Muscle layer of duodenum (tissue), 2 donors: ENCODE results near the gene VPS29.
"Not testable (repeated sequence)": the region's sequence is repeated elsewhere in the genome, so short reads cannot be mapped to it uniquely, and the experiment has no call there.

ENCODE experiments used
- H3K27ac ChIP-seq: one replicate; pipeline ENCODE4 v1.7.0; 2013; ENCODE audit warnings: mild to moderate bottlenecking, low read length
- H3K27me3 ChIP-seq: one replicate; pipeline ENCODE4 v1.7.0; 2013; ENCODE audit warnings: low read depth, mild to moderate bottlenecking, control low read depth, low read length
- H3K36me3 ChIP-seq, 2 donors: one replicate each; pipeline ENCODE4 v1.7.0; 2013; ENCODE audit warnings: low read length in 2 of 2, control low read depth in 1 of 2, mild to moderate bottlenecking in 1 of 2; ENCODE audit not compliant: insufficient read depth in 2 of 2, control insufficient read depth in 1 of 2
- H3K4me1 ChIP-seq, 2 donors: one replicate each; pipeline ENCODE4 v1.7.0; 2013; ENCODE audit warnings: low read length in 2 of 2, mild to moderate bottlenecking in 2 of 2, control low read depth in 1 of 2, moderate library complexity in 1 of 2; ENCODE audit not compliant: insufficient read depth in 2 of 2, control insufficient read depth in 1 of 2
- H3K4me3 ChIP-seq, 2 donors: one replicate each; pipeline ENCODE4 v1.7.0; 2013; ENCODE audit warnings: low read length in 2 of 2, low read depth in 1 of 2, mild to moderate bottlenecking in 1 of 2
- H3K9me3 ChIP-seq, 2 donors: one replicate each; pipeline ENCODE4 v1.7.0; 2013; ENCODE audit warnings: low read length in 2 of 2, control low read depth in 1 of 2, mild to moderate bottlenecking in 1 of 2; ENCODE audit not compliant: control insufficient read depth in 1 of 2
- donor health status: healthy.

The VPS29 gene

DNA sequence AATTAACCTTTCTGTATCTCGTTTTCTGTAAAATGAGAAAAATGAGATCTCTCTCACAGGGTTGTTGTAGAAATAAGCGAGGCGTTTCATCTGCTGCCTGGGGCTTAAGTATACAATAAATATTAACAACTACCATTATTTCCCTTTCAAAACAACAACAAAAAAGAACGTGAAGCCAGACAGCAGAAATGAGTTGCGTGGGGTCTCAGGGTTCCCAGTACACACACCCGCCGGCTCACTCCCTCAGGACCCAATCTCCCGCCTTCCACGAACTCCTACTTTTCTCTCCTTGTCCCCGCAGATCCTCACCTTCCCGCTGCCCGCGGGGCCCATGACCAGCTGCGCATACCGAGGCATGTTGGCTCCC lies 34.1 kb downstream of the VPS29 start:
- Histone ChIP-seq H3K36me3 (peaks cover 11 to 13% of the 10 kb centered on the region in 2 donors), H3K4me1 (peaks cover 0 to 13% of the 10 kb centered on the region in 2 donors), H3K27me3 (no peaks in the 10 kb centered on the region), H3K9me3 (no peaks in the 10 kb centered on the region), H3K27ac (peak overlapping the region; percentile 72), H3K4me3 (peak overlapping the region; percentile 82 to 97)

DNA sequence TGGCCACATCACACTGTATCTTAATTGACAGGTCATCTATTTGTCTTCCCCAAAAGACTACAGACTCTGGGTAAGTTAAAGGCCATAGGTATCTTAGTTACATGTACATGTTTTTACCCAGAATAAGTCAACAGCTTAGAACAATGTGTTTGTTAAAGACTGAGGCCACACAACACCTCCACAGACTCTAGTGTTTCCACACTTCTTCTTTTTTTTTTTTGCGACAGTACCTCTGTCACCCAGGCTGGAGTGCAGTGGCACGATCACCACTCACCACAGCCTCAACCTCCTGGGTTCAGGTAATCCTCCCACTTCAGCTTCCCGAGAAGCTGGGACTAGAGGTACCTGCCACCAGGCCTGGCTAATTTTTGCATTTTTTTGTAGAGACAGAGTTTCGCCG lies 35.1 kb downstream of the VPS29 start:
- Histone ChIP-seq H3K4me1 (peaks cover 0 to 13% of the 10 kb centered on the region in 2 donors), H3K27me3 (no peaks in the 10 kb centered on the region), H3K36me3 (peaks cover 11 to 18% of the 10 kb centered on the region in 2 donors), H3K27ac (no peak overlapping the region), H3K4me3 (no peak overlapping the region), H3K9me3 (no peaks in the 10 kb centered on the region)

DNA sequence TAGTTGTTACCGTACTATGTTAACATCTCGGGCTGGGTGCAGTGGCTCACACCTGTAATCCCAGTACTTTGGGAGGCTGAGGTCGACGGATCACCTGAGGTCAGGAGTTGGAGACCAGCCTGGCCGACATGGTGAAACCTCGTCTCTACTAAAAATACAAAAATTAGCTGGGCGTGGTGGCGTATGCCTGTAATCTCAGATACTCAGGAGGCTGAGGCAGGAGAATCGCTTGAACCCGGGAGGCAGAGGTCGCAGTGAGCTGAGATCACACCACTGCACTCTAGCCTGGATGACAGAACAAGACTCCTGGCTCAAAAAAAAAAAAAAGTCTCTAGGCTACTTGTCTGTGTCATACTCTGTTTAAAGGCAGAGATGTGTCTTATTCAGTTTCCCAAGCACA lies 36.1 kb downstream of the VPS29 start:
- H3K27ac ChIP-seq, H3K4me3 ChIP-seq, H3K9me3 ChIP-seq, H3K27me3 ChIP-seq: not testable (repeated sequence)
- Histone ChIP-seq H3K36me3 (peaks cover 11 to 26% of the 10 kb centered on the region in 2 donors), H3K4me1 (peaks cover 0 to 13% of the 10 kb centered on the region in 2 donors)

DNA sequence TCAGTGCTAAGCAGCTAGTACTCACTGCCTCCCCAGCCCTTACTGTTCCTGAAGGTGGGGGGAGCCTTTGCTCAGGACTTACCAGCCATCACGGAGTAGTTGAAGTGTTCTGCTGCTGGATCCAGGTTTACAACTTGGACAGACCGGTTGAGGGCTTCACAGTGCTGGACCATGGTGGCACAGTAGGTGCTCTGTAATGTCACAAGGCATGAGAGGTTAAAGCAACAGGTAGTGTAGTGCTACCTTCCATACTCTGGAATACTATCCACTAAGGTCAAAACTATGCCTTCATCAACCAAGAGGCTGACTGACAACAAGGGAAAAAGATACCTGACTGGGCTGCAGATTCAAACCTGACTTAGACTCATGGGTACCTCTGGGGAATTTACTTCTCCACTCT lies 36.9 kb downstream of the VPS29 start:
- H3K27me3 ChIP-seq = no peaks in the 10 kb centered on the region
- peaks cover 0 to 13% of the 10 kb centered on the region in 2 donors for H3K4me1 ChIP-seq
- H3K27ac ChIP-seq = no peak overlapping the region
- no peaks in the 10 kb centered on the region for H3K9me3 ChIP-seq
- H3K36me3 ChIP-seq = peaks cover 11 to 26% of the 10 kb centered on the region in 2 donors
- no peak overlapping the region for H3K4me3 ChIP-seq

DNA sequence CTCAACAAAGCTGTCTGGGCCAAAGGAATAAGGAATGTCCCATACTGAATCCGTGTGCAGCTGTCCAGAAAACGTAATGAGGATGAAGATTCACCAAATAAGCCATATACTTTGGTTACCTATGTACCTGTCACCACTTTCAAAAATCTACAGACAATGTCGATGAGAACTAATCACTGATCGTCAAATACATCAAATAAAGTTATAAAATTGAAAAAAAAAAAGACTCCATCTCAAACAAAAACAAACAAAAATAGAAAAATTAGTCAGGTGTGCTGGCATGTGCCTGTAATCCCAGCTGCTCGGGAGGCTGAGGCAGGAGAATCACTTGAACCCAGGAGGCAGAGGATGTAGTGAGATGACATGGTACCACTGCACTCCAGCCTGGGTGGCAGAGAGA lies 40.7 kb downstream of the VPS29 start:
- not testable (repeated sequence) for H3K27ac ChIP-seq, H3K4me1 ChIP-seq, H3K4me3 ChIP-seq, H3K27me3 ChIP-seq, H3K9me3 ChIP-seq
- peaks cover 14 to 29% of the 10 kb centered on the region in 2 donors for H3K36me3 ChIP-seq

DNA sequence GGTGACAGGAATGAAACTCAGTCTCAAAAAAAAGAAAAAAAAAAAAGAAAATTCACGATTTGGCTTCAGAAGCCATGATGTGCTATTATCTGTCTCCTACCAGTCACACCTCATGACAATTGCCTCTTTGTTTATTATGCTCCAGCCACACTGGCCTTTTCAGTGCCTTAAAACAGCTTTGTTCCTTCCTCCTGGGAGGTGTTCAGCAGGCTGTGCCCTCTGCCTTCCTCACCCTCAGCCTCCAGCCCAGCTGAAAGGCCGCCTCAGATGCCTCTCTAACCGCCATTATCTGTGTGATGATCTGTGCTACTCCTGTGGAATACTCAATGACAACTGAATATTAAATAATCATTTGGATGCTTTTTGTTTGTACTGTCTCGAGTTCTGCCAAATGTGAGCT lies 43.2 kb downstream of the VPS29 start:
- Histone ChIP-seq H3K4me1 (no peaks in the 10 kb centered on the region), H3K36me3 (peaks cover 3 to 24% of the 10 kb centered on the region in 2 donors), H3K4me3 (no peak overlapping the region), H3K27ac (no peak overlapping the region), H3K27me3 (no peaks in the 10 kb centered on the region), H3K9me3 (no peaks in the 10 kb centered on the region)

DNA sequence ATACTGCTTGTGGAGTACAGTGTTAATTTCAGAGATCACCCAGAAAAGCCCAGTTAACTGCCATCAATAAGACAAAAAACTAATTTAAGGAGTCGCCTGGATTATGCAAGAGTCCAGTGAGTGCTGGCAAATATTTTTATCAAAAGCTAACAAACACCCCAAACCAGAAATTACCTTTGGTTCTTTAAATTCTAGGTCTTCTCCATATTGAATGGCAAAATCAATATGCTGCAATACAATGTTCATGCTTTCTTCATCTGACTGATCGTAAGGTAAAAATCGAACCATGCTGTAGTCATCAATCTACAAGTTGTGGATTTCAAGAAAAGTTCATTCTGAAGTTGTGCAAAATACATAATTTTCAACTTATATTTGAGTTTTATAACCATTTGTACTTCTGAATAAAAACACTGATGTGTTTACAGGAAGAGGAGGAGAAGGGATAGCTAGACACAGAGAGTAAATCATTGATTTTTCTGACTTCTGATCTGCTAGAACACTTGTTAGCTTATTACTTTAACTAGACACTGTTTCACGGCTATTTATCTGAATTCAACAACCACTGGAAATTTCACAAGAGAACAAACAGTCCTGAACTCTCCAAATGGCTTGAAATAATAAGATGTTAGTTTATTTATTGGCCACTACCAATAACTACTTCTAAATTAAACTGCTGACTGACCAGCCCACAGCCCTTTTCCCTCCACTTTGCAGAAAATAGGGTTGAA lies 48.2 kb downstream of the VPS29 start:
- Histone ChIP-seq H3K4me3 (no peak overlapping the region), H3K27ac (no peak overlapping the region), H3K9me3 (no peaks in the 10 kb centered on the region), H3K27me3 (no peaks in the 10 kb centered on the region), H3K4me1 (peaks cover 0 to 9% of the 10 kb centered on the region in 2 donors), H3K36me3 (peaks cover 0 to 15% of the 10 kb centered on the region in 2 donors)

DNA sequence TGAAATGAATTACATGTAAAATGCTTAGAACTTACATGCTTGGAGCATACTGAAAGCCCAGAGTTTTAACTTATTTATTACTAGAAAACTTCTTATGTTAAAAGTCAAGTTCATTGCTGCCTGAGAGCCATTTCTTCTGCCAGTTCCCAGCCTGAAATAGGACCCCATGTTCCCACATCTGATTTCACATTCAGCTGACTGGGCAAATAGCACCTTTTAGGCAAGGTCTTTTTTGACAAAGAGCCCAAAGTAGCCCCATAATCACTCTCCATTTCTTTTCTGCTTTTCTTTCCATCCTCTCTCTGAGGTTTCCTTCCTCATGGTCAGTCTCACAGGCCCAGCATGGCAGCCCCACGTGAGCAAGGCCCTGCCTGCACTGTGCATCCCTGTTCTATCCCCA lies 50.6 kb downstream of the VPS29 start:
- H3K36me3 ChIP-seq = peaks cover 0 to 14% of the 10 kb centered on the region in 2 donors
- H3K27me3 ChIP-seq = no peaks in the 10 kb centered on the region
- H3K4me1 ChIP-seq = peaks cover 0 to 27% of the 10 kb centered on the region in 2 donors
- no peaks in the 10 kb centered on the region for H3K9me3 ChIP-seq
- H3K4me3 ChIP-seq = no peak overlapping the region
- H3K27ac ChIP-seq = no peak overlapping the region

DNA sequence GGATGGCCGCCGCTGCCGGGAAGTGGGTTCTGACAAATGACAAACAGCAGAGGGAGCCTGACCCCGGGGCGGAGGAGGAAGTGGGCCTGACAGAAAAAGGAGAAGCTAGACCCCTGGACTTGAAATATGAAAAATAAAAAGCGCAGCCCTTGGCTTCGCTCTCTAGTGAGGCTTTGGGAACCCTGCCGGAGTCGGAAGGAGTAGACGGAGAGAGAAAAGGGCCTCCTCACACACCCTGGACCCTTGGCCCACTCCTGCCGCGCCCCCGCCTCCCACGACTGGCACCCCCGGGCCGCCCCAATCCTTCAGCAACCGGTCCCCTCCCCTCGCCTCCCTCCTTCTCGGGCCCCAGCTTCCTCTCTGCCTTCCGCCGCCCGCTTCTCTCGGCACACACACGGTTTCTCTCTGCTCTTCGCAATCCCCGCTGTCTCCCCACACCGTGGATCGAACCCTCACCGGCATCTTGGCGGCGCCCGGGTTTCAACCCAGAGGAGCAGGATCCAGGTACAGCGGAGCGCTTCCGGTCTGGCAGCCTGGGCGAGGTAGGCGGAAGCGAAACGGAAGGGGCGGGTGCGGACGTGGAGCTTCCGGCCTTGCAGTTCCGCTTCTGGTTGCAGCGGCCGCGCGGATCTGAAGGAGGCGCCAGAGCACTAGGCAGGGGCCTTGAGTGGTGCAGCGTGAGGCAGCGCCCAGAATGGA lies 52.0 kb downstream of the VPS29 start, which contains the start of gene ARPC3:
Gene ARPC3, minus strand, starts transcription at position 539 of the 699 bp plus-strand sequence. Its CDS starts 77 bp downstream, at position 462.
- H3K4me3 ChIP-seq = peak within 1 kb of the TSS; percentile 89 to 92
- H3K27me3 ChIP-seq = no peaks in the 10 kb centered on the region
- H3K36me3 ChIP-seq = peaks cover 7 to 16% of the 10 kb centered on the region in 2 donors
- H3K9me3 ChIP-seq = no peaks in the 10 kb centered on the region
- H3K27ac ChIP-seq = peak within 1 kb of the TSS; percentile 91
- peaks cover 0 to 27% of the 10 kb centered on the region in 2 donors for H3K4me1 ChIP-seq

DNA sequence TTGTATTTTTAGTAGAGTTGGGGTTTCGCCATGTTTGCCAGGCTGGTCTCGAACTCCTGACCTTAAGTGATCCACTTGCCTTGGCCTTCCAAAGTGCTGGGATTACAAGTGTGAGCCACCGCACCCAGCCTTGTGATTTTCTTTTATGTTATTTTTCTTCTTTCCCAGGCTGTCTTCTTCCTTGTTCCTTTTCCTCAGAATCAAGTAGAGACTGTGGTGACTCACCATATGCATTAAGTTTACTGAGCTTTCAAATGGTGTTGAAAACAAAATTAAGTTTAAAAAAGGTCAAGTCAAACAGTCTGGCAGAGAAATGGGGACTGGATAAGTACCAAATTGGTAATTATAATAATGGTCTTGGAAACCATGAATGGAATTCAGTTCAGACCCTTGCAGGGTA lies 57.5 kb downstream of the VPS29 start:
- no peak overlapping the region for H3K4me3 ChIP-seq
- peaks cover 0 to 25% of the 10 kb centered on the region in 2 donors for H3K4me1 ChIP-seq
- no peaks in the 10 kb centered on the region for H3K9me3 ChIP-seq
- H3K27me3 ChIP-seq = no peaks in the 10 kb centered on the region
- peaks cover 26 to 38% of the 10 kb centered on the region in 2 donors for H3K36me3 ChIP-seq
- no peak overlapping the region for H3K27ac ChIP-seq
